Stimulated activated CD4-positive, alpha-beta T cell treated with anti-CD3 and anti-CD28 coated beads, TNF-alpha, amount 100 ng/mL, for 48 hours (primary cell): Measurements from ENCODE around the gene S100A14.
"Not testable (repeated sequence)": the region's sequence is repeated elsewhere in the genome, so short reads cannot be mapped to it uniquely, and the experiment has no call there.

Source experiments
- DNase-seq, 3 donors: peaks; one replicate each; pipeline ENCODE4 v3.0.0-alpha.2; 2020; ENCODE audit warnings: low read depth in 3 of 3

The S100A14 gene

GRCh38 chr1:153614906-153615305 lies 1.2 kb downstream of the S100A14 start:
- DNase-seq = no peak

- DNase-seq = no peak
Observed at GRCh38 chr1:153614189-153614900, 1.8 kb downstream of the S100A14 start.

GRCh38 chr1:153613406-153613805 lies 2.7 kb downstream of the S100A14 start:
- no peak for DNase-seq

DNA sequence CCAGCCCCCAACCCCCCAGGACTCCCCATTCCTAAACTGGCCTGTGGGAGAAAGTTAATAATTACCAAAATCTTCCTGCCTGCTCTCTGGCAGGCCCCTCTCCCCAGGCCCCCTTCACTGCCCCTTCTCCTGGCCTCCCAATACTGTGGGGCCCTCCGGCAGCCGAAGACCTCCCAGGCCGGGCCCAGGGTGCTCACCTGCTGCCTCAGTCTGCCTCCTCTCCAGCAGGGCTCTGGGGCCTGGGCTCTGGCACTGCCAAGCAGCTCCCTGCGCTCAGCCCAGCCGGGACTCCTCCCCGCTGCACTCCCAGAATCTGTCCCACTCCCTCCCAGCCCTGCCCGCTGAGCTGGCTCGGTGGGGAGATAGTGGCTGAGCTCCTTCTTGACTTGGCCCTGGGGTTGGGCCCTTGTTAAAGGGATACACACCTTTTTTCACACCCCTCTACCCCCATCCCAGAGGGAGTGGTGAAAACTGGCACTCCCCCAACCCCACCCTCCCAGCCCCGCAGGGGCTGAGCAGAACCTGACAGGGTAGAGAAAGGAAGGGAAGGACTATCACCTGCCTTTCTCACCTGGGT lies 3.3 kb downstream of the S100A14 start, which contains the start of gene S100A16:
TSS of gene S100A16 (minus strand) at position 383 of the 577 bp plus-strand sequence. CDS start 4,986 bp downstream, outside the sequence.
- DNase-seq = no peak

DNA sequence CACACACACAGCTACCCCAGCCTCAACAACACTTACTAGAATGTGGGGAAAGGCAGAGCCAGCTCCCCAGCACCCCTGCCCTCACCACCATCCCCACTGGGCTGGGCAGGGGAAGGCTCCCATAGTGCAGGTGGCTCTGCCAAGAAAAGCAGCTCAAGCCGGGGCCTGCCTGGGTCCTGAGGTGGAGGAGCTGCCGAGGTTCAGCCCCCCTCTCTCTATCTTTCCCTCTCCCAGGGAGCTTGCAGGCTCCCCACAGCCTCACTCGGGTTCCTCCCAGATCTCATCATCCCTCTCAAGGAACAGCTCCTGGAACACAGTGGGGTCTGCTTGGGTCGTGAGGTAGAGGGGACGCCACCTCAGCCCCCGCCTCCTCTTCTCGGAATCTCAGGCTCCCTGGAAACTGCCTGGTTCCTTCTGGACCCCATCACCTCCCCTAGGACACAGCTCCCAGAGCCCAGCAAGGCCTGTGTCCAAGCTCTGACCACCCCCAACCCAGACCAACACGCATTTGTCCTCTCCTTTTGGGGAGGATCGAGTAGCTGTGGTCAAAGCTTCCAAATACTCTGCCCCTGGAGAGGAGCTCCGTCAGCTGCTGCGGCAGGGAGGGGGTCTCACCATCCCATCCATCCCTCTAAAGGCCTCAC lies 3.9 kb downstream of the S100A14 start:
- DNase-seq = no peak

DNA sequence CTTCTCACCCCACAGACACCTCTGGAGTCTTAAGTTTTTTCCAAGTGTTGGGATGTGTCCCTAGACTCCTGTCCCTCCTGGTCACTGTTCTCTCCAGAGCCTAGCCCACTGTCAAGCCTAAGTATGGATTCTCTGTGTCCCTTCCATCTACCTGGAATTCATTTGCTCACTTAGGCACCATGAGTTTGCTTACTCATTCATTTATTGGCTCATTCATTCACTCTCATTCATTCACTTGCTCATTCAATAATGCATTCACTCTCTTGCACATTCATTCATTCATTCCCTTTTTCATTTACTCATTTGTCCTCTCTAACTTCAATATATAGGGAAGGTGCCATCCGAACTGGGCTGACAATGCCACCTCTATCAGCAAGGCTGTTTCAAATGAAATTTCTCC lies 4.8 kb downstream of the S100A14 start:
- DNase-seq = no peak

- DNase-seq = no peak
Observed at GRCh38 chr1:153610811-153611301, 5.3 kb downstream of the S100A14 start.

- DNase-seq = no peak
Observed at GRCh38 chr1:153610334-153610733, 5.8 kb downstream of the S100A14 start.

GRCh38 chr1:153609585-153609907 lies 6.6 kb downstream of the S100A14 start:
- DNase-seq = no peak

DNA sequence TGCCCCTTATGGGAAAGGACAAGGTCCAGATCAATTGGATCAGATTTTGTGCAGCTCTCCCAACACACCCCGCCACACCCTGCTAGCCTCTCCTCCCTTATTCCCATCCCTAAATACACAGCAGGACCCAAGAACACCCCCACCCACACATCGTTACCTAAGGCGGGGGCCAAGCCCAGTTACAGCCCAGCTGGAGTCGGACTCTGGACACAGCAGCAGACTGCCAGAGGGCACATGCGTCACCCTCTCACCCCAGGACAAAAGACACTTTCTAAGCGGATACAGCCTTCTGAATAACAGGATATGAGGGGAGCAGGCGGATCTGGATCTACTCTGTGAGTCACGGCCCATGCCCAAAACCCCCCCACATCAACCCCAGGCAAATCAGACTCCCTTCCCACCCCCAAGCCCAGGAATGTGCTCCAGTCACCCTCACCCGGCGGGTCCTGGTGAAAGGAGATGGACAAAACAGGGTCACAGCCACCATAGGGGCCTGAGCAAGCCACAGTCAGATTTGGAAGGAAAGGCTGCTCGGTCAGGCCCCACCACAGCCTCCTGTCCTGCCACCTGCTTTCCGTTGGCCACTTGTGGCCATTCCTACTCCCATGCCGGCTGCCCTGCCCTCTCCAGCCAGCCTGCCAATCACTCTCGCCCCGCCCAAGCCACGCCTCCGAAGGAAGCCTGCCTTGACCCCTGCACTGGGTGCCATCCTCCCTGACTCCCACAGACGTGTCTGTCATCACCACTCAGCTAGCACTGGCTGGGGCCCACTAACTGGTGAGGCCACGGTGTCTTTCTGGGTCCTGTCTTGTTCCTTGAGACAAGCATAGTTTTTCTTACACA lies 7.2 kb downstream of the S100A14 start:
- no peak for DNase-seq

- DNase-seq = no peak
Observed at GRCh38 chr1:153608089-153608682, 7.9 kb downstream of the S100A14 start.

GRCh38 chr1:153607381-153607780 lies 8.7 kb downstream of the S100A14 start:
- no peak for DNase-seq

DNA sequence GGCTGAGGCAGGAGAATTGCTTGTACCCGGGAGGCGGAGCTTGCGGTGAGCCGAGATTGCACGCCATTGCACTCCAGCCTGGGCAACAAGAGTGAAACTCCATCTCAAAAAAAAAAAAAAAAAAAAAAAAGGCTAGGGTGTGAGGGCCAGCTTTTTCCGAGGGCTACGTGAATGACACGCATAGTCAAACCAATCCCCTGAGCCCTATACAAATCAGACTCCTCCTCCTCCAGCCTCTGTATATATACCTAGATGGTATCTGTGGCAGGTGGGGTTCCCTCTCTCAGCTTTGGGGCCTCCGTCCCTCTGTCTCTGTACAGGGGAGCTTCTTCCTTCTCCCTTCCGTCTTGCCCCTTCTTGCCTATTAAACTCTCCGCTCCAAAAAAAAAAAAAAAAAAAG lies 9.9 kb downstream of the S100A14 start:
- no peak for DNase-seq

GRCh38 chr1:153602749-153603148 lies 13.4 kb downstream of the S100A14 start:
- DNase-seq = no peak

DNA sequence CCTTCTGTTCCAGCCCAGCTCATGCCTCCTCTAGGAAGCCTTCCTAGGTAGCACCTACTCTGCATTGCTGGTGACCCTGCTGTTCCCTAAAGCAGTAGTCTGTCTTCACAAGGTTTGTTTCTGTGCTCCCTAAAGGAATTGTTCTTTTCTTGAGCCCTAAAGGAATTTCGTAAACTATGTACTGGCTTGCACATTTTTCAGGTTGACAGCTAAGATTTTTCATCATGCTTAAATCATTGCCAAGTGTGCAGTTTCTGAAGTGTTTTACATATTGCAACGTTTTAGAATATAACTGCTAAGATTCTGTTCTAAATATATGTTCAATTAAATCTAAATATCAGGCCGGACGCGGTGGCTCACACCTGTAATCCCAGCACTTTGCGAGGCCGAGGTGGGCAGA lies 16.3 kb downstream of the S100A14 start:
- no peak for DNase-seq

- DNase-seq = peak in 1 of 3 donors; percentile 0
Observed at GRCh38 chr1:153598309-153599172, 17.6 kb downstream of the S100A14 start.

GRCh38 chr1:153597206-153597605 lies 18.9 kb downstream of the S100A14 start:
- peak in 1 of 3 donors; percentile 22 for DNase-seq

- no peak for DNase-seq
Observed at GRCh38 chr1:153592748-153593147, 23.4 kb downstream of the S100A14 start.

- DNase-seq = no peak
Observed at GRCh38 chr1:153588482-153588881, 27.6 kb downstream of the S100A14 start.

GRCh38 chr1:153588033-153588432 lies 28.1 kb downstream of the S100A14 start:
- not testable (repeated sequence) for DNase-seq

DNA sequence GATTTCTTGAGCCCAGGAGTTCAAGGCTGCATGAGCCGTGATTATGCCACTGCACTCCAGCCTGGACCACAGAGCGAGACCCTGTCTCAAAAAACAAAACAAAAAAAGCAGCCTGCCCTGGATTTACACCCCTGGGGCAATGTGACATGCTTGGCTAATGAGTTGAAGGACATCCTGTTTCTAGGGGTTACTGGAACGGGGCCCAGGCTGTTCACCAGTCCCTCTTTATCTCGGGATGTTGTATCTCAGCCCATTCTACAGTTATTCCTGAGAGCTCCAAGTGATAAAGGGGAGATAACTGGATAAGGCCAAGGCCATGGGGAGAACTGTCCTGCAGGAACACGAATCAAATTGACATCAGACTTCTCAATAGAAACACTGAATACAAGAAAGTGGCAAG lies 28.8 kb downstream of the S100A14 start:
- no peak for DNase-seq
